Osteoblast (primary cell): ENCODE results near the gene FOXK1. TPM values are rescaled to one million over a fixed set of nuclear protein-coding genes. Genes with fewer than 3 reads are reported as not detected.

Source experiments
- DNase-seq: peaks from one replicate; pipeline ENCODE4 v3.0.0; 2011; ENCODE audit warnings: low spot score, mixed read lengths; ENCODE audit not compliant: insufficient read length; ENCODE audit errors: missing footprints
- H2AFZ ChIP-seq: 2 replicates; pipeline ENCODE4 v1.6.0; 2011; ENCODE audit warnings: mild to moderate bottlenecking, low read length
- H3K27ac ChIP-seq: 2 replicates; pipeline ENCODE4 v1.5.1; 2011; ENCODE audit warnings: mild to moderate bottlenecking, low read depth, low read length, moderate library complexity
- H3K27me3 ChIP-seq: 2 replicates; pipeline ENCODE4 v1.6.0; 2012; ENCODE audit warnings: mild to moderate bottlenecking, control low read depth, inconsistent platforms, low read length, moderate library complexity; ENCODE audit not compliant: insufficient read depth
- H3K36me3 ChIP-seq: 2 replicates; pipeline ENCODE4 v1.5.1; 2011; ENCODE audit warnings: mild to moderate bottlenecking, low read length, control low read depth, moderate library complexity; ENCODE audit not compliant: insufficient read depth
- H3K4me1 ChIP-seq: 2 replicates; pipeline ENCODE4 v1.5.1; 2011; ENCODE audit warnings: mild to moderate bottlenecking, low read length, control low read depth, moderate library complexity; ENCODE audit not compliant: insufficient read depth
- H3K4me2 ChIP-seq: 2 replicates; pipeline ENCODE4 v1.6.0; 2011; ENCODE audit warnings: mild to moderate bottlenecking, low read length; ENCODE audit not compliant: insufficient read depth
- H3K4me3 ChIP-seq: fragments of 200-600 bp; sonication (generic); 3 replicates; pipeline ENCODE4 v1.5.1; 2012; ENCODE audit warnings: mild to moderate bottlenecking, low read length, inconsistent platforms; ENCODE audit not compliant: insufficient read depth
- H3K79me2 ChIP-seq: 2 replicates; pipeline ENCODE4 v1.6.0; 2012; ENCODE audit warnings: mild to moderate bottlenecking, low read length, control low read depth, inconsistent platforms; ENCODE audit not compliant: insufficient read depth
- H3K9me3 ChIP-seq: 2 replicates; pipeline ENCODE4 v1.5.1; 2011; ENCODE audit warnings: low read depth, low read length, control low read depth
- H4K20me1 ChIP-seq: 2 replicates; pipeline ENCODE4 v1.6.0; 2012; ENCODE audit warnings: mild to moderate bottlenecking, low read length, control low read depth; ENCODE audit not compliant: insufficient read depth
- CTCF ChIP-seq: IDR thresholded peaks from 2 replicates; pipeline ENCODE4 v1.5.1; 2011; ENCODE audit warnings: mild to moderate bottlenecking, low read depth, low read length, moderate library complexity; ENCODE audit errors: extremely low read depth
- total RNA-seq: library from RNA; depleted of rRNA; stranded (reverse); fragments of >200 nt; gene quantifications from 2 replicates; pipeline ENCODE4 v1.2.3, GENCODE V29; 2012

Gene FOXK1
- total RNA-seq, 1 donor: 31.8 TPM

- no peak for TF ChIP-seq CTCF
- peaks cover 38% of the 10 kb centered on the region for H3K79me2 ChIP-seq
- no peak overlapping the region for H3K4me2 ChIP-seq
- no peak overlapping the region for H3K27ac ChIP-seq
- no peaks in the 10 kb centered on the region for H3K9me3 ChIP-seq
- no peak overlapping the region for H3K4me3 ChIP-seq
- DNase-seq: no peak
- H4K20me1 ChIP-seq: no peaks in the 10 kb centered on the region
- no peaks in the 10 kb centered on the region for H3K27me3 ChIP-seq
- peaks cover 27% of the 10 kb centered on the region for H3K4me1 ChIP-seq
- peaks cover 25% of the 10 kb centered on the region for H3K36me3 ChIP-seq
- no peak overlapping the region for H2AFZ ChIP-seq
Measured at GRCh38 chr7:4742852-4743251, 60.8 kb downstream of the FOXK1 start.

GRCh38 chr7:4744391-4745264, 62.5 kb downstream of the FOXK1 start:
- TF ChIP-seq CTCF: no peak
- Histone ChIP-seq H3K79me2 (peaks cover 45% of the 10 kb centered on the region), H3K27me3 (no peaks in the 10 kb centered on the region), H4K20me1 (peaks cover 1% of the 10 kb centered on the region), H3K27ac (peak overlapping the region; percentile 99), H3K4me3 (peak overlapping the region; percentile 65), H3K36me3 (peaks cover 30% of the 10 kb centered on the region), H2AFZ (no peak overlapping the region), H3K9me3 (no peaks in the 10 kb centered on the region), H3K4me2 (peak overlapping the region; percentile 77), H3K4me1 (peaks cover 15% of the 10 kb centered on the region)
- peak; percentile 99 for DNase-seq

- H3K4me2 ChIP-seq: peak overlapping the region; percentile 77
- no peak for TF ChIP-seq CTCF
- H3K27ac ChIP-seq: peak overlapping the region; percentile 99
- no peak for DNase-seq
- H3K9me3 ChIP-seq: no peaks in the 10 kb centered on the region
- H4K20me1 ChIP-seq: peaks cover 4% of the 10 kb centered on the region
- no peak overlapping the region for H2AFZ ChIP-seq
- H3K27me3 ChIP-seq: no peaks in the 10 kb centered on the region
- peaks cover 13% of the 10 kb centered on the region for H3K4me1 ChIP-seq
- H3K4me3 ChIP-seq: peak overlapping the region; percentile 65
- peaks cover 30% of the 10 kb centered on the region for H3K36me3 ChIP-seq
- H3K79me2 ChIP-seq: peaks cover 50% of the 10 kb centered on the region
Measured at GRCh38 chr7:4745265-4745919, 63.3 kb downstream of the FOXK1 start.
